Astrocyte (in vitro differentiated cells and primary cell): ENCODE measurements around the gene CAP1. TPM values are rescaled to one million over a fixed set of nuclear protein-coding genes. Genes with fewer than 3 reads are reported as not detected.

Experiments
- DNase-seq: peaks from one replicate; pipeline ENCODE4 v3.0.0-alpha.2; 2010; ENCODE audit warnings: low read depth
- FAIRE-seq: peaks from 2 replicates; lab custom pipeline; 2011; peaks lifted over from hg19 to GRCh38; lab: Jason Lieb, UNC
- H2AFZ ChIP-seq: 2 replicates; pipeline ENCODE4 v1.6.0; 2012; ENCODE audit warnings: low read depth, low read length, inconsistent platforms
- H3K27ac ChIP-seq: 2 replicates; pipeline ENCODE4 v1.5.1; 2011; ENCODE audit warnings: low read depth, low read length, inconsistent platforms
- H3K27me3 ChIP-seq: 2 replicates; pipeline ENCODE4 v1.6.0; 2011; ENCODE audit warnings: low read length, inconsistent platforms; ENCODE audit not compliant: insufficient read depth
- H3K36me3 ChIP-seq: 2 replicates; pipeline ENCODE4 v1.5.1; 2011; ENCODE audit warnings: low read length, inconsistent platforms; ENCODE audit not compliant: insufficient read depth
- H3K4me1 ChIP-seq: 2 replicates; pipeline ENCODE4 v1.5.1; 2011; ENCODE audit warnings: low read length, inconsistent platforms; ENCODE audit not compliant: insufficient read depth
- H3K4me2 ChIP-seq: 2 replicates; pipeline ENCODE4 v1.6.0; 2012; ENCODE audit warnings: low read length, inconsistent platforms
- H3K4me3 ChIP-seq: 2 replicates; pipeline ENCODE4 v1.5.1; 2011; ENCODE audit warnings: low read depth, mild to moderate bottlenecking, low read length, inconsistent platforms; ENCODE audit not compliant: insufficient read depth
- H3K79me2 ChIP-seq: 2 replicates; pipeline ENCODE4 v1.6.0; 2012; ENCODE audit warnings: mild to moderate bottlenecking, low read length, inconsistent platforms; ENCODE audit not compliant: insufficient read depth
- H3K9ac ChIP-seq: 2 replicates; pipeline ENCODE4 v1.6.0; 2012; ENCODE audit warnings: mild to moderate bottlenecking, low read length, inconsistent platforms
- H3K9me3 ChIP-seq: 2 replicates; pipeline ENCODE4 v1.5.1; 2012; ENCODE audit warnings: low read depth, mild to moderate bottlenecking, low read length, inconsistent platforms; ENCODE audit not compliant: insufficient read depth
- H4K20me1 ChIP-seq: 2 replicates; pipeline ENCODE4 v1.6.0; 2012; ENCODE audit warnings: low read length, inconsistent platforms; ENCODE audit not compliant: insufficient read depth
- H3K27ac Mint-ChIP-seq: one replicate; pipeline ENCODE4 v1.8.0; 2021; ENCODE audit warnings: mild to moderate bottlenecking, mixed read lengths; ENCODE audit not compliant: unreplicated experiment
- H3K27me3 Mint-ChIP-seq: one replicate; pipeline ENCODE4 v1.8.0; 2021; ENCODE audit warnings: low read depth, mixed read lengths; ENCODE audit not compliant: unreplicated experiment
- H3K36me3 Mint-ChIP-seq: one replicate; pipeline ENCODE4 v1.8.0; 2021; ENCODE audit warnings: low read depth, mixed read lengths; ENCODE audit not compliant: unreplicated experiment
- H3K4me1 Mint-ChIP-seq: one replicate; pipeline ENCODE4 v1.8.0; 2021; ENCODE audit warnings: low read depth, mixed read lengths; ENCODE audit not compliant: unreplicated experiment
- H3K4me3 Mint-ChIP-seq: one replicate; pipeline ENCODE4 v1.8.0; 2021; ENCODE audit warnings: mild to moderate bottlenecking, moderate library complexity, mixed read lengths; ENCODE audit not compliant: unreplicated experiment
- H3K9me3 Mint-ChIP-seq: one replicate; pipeline ENCODE4 v1.8.0; 2021; ENCODE audit warnings: mild to moderate bottlenecking, mixed read lengths; ENCODE audit not compliant: unreplicated experiment
- CTCF ChIP-seq: IDR thresholded peaks from 2 replicates; pipeline ENCODE4 v1.5.1; 2011; ENCODE audit warnings: low read depth, mild to moderate bottlenecking, inconsistent platforms, low read length, moderate library complexity; ENCODE audit not compliant: insufficient read depth
- EZH2 ChIP-seq: IDR thresholded peaks from 2 replicates; pipeline ENCODE4 v1.6.1; 2012; ENCODE audit warnings: mild to moderate bottlenecking, low read length, inconsistent platforms; ENCODE audit not compliant: insufficient read depth
- total RNA-seq: library from RNA; stranded (reverse); gene quantifications from 2 replicates; pipeline ENCODE4 v1.2.1, GENCODE V29; 2021

The CAP1 gene
- total RNA-seq, 1 donor from 2014 or later: 930 TPM

GRCh38 chr1:40058453-40059337 is 18.2 kb downstream of the CAP1 start:
- Histone ChIP-seq H2AFZ (no peak overlapping the region), H3K9ac (no peak overlapping the region), H3K79me2 (peaks cover 95% of the 10 kb centered on the region), H4K20me1 (peaks cover 91% of the 10 kb centered on the region), H3K4me2 (peak overlapping the region; percentile 43), H3K9me3 (no peaks in the 10 kb centered on the region), H3K36me3 (peaks cover 52% of the 10 kb centered on the region), H3K4me1 (peaks cover 25% of the 10 kb centered on the region), H3K27me3 (no peaks in the 10 kb centered on the region), H3K27ac (no peak overlapping the region), H3K4me3 (no peak overlapping the region)
- Mint-ChIP-seq H3K9me3 (no peaks in the 10 kb centered on the region), H3K36me3 (peaks cover 14% of the 10 kb centered on the region), H3K27me3 (no peaks in the 10 kb centered on the region), H3K4me1 (peaks cover 52% of the 10 kb centered on the region), H3K27ac (peak overlapping the region; percentile 16), H3K4me3 (peak overlapping the region; percentile 69)
- DNase-seq: peak; percentile 39
- FAIRE-seq: no peak
- no peak for TF ChIP-seq CTCF
- TF ChIP-seq EZH2: no peak

GRCh38 chr1:40059338-40059959 is 18.9 kb downstream of the CAP1 start:
- H3K27me3 ChIP-seq: no peaks in the 10 kb centered on the region
- Mint-ChIP-seq H3K27ac (peak overlapping the region; percentile 8), H3K4me1 (peaks cover 54% of the 10 kb centered on the region), H3K36me3 (peaks cover 20% of the 10 kb centered on the region), H3K9me3 (no peaks in the 10 kb centered on the region), H3K27me3 (no peaks in the 10 kb centered on the region), H3K4me3 (peak overlapping the region; percentile 69)
- H3K79me2 ChIP-seq: peaks cover 95% of the 10 kb centered on the region
- TF ChIP-seq EZH2: no peak
- TF ChIP-seq CTCF: no peak
- H3K4me1 ChIP-seq: peaks cover 25% of the 10 kb centered on the region
- H2AFZ ChIP-seq: no peak overlapping the region
- peaks cover 91% of the 10 kb centered on the region for H4K20me1 ChIP-seq
- H3K4me3 ChIP-seq: no peak overlapping the region
- H3K27ac ChIP-seq: no peak overlapping the region
- H3K9me3 ChIP-seq: no peaks in the 10 kb centered on the region
- FAIRE-seq (no peak), DNase-seq (peak; percentile 72)
- H3K4me2 ChIP-seq: peak overlapping the region; percentile 43
- no peak overlapping the region for H3K9ac ChIP-seq
- H3K36me3 ChIP-seq: peaks cover 60% of the 10 kb centered on the region
